H9 (cell line): ENCODE data around the gene SPDEF. TPM values are rescaled to one million over a fixed set of nuclear protein-coding genes. Genes with fewer than 3 reads are reported as not detected.

Experiments
- DNase-seq: peaks from one replicate; pipeline ENCODE4 v3.0.0-alpha.2; 2017
- H2AFZ ChIP-seq: one replicate; pipeline ENCODE4 v1.6.1; 2013; ENCODE audit warnings: mild to moderate bottlenecking, low read length, control low read depth, moderate library complexity
- H2AK5ac ChIP-seq: 2 replicates; pipeline ENCODE4 v1.6.1; 2013; ENCODE audit warnings: low read length, control low read depth, mixed read lengths; ENCODE audit not compliant: insufficient read length
- H2BK120ac ChIP-seq: one replicate; pipeline ENCODE4 v1.6.1; 2013; ENCODE audit warnings: low read depth, mild to moderate bottlenecking, low read length, control low read depth, inconsistent platforms; ENCODE audit not compliant: poor library complexity, severe bottlenecking
- H2BK12ac ChIP-seq: 2 replicates; pipeline ENCODE4 v1.6.1; 2013; ENCODE audit warnings: low read length, control low read depth, mixed read lengths, low read depth; ENCODE audit not compliant: insufficient read length
- H2BK15ac ChIP-seq: 2 replicates; pipeline ENCODE4 v1.6.1; 2013; ENCODE audit warnings: low read depth, low read length, control low read depth
- H2BK20ac ChIP-seq: one replicate; pipeline ENCODE4 v1.6.1; 2013; ENCODE audit warnings: low read depth, mild to moderate bottlenecking, low read length, control low read depth, inconsistent platforms; ENCODE audit not compliant: poor library complexity, severe bottlenecking
- H2BK5ac ChIP-seq: 2 replicates; pipeline ENCODE4 v1.6.1; 2013; ENCODE audit warnings: low read length, control low read depth, mixed read lengths; ENCODE audit not compliant: insufficient read length
- H3K14ac ChIP-seq: 2 replicates; pipeline ENCODE4 v1.6.1; 2013; ENCODE audit warnings: low read length, control low read depth; ENCODE audit not compliant: insufficient read depth
- H3K18ac ChIP-seq: 2 replicates; pipeline ENCODE4 v1.6.1; 2013; ENCODE audit warnings: low read depth, mild to moderate bottlenecking, mixed read lengths, low read length, control low read depth; ENCODE audit not compliant: insufficient read length
- H3K23ac ChIP-seq: 2 replicates; pipeline ENCODE4 v1.6.1; 2013; ENCODE audit warnings: low read length, control low read depth, mixed read lengths, low read depth; ENCODE audit not compliant: insufficient read length
- H3K23me2 ChIP-seq: 2 replicates; pipeline ENCODE4 v1.6.1; 2013; ENCODE audit warnings: low read depth, mild to moderate bottlenecking, mixed read lengths, low read length, control low read depth; ENCODE audit not compliant: insufficient read length, poor library complexity, severe bottlenecking
- H3K27ac ChIP-seq: 2 replicates; pipeline ENCODE4 v1.5.1; 2013; ENCODE audit warnings: low read length, control low read depth, mixed read lengths, low read depth; ENCODE audit not compliant: insufficient read length
- H3K27me3 ChIP-seq: 2 replicates; pipeline ENCODE4 v1.6.1; 2013; ENCODE audit warnings: low read length, control low read depth, inconsistent platforms; ENCODE audit not compliant: insufficient read depth
- H3K4ac ChIP-seq: 2 replicates; pipeline ENCODE4 v1.6.1; 2013; ENCODE audit warnings: low read depth, mild to moderate bottlenecking, control low read depth, inconsistent platforms, low read length, moderate library complexity
- H3K4me1 ChIP-seq: 2 replicates; pipeline ENCODE4 v1.6.1; 2013; ENCODE audit warnings: low read length, control low read depth, inconsistent platforms; ENCODE audit not compliant: insufficient read depth
- H3K4me2 ChIP-seq: 2 replicates; pipeline ENCODE4 v1.6.1; 2013; ENCODE audit warnings: low read length, control low read depth, mixed read lengths; ENCODE audit not compliant: insufficient read length, insufficient read depth
- H3K56ac ChIP-seq: 2 replicates; pipeline ENCODE4 v1.6.1; 2013; ENCODE audit warnings: low read depth, mild to moderate bottlenecking, mixed read lengths, low read length, control low read depth; ENCODE audit not compliant: insufficient read length
- H3K79me1 ChIP-seq: 2 replicates; pipeline ENCODE4 v1.6.1; 2013; ENCODE audit warnings: low read depth, mild to moderate bottlenecking, moderate library complexity, low read length, control low read depth, inconsistent platforms; ENCODE audit not compliant: insufficient read depth, poor library complexity, severe bottlenecking
- H3K79me2 ChIP-seq: 2 replicates; pipeline ENCODE4 v1.6.1; 2013; ENCODE audit warnings: low read length, control low read depth, inconsistent platforms; ENCODE audit not compliant: insufficient read depth
- H3K9ac ChIP-seq: 2 replicates; pipeline ENCODE4 v1.6.1; 2013; ENCODE audit warnings: low read length, control low read depth, mixed read lengths; ENCODE audit not compliant: insufficient read length; ENCODE audit errors: extremely low read depth
- H3K9me3 ChIP-seq: one replicate; pipeline ENCODE4 v1.6.1; 2013; ENCODE audit warnings: low read depth, low read length, inconsistent platforms; ENCODE audit not compliant: control insufficient read depth
- H3T11ph ChIP-seq: one replicate; pipeline ENCODE4 v1.6.1; 2013; ENCODE audit warnings: mild to moderate bottlenecking, low read length, control low read depth, inconsistent platforms
- H4K20me1 ChIP-seq: one replicate; pipeline ENCODE4 v1.6.1; 2013; ENCODE audit not compliant: control insufficient read depth, insufficient read length, insufficient read depth
- H4K5ac ChIP-seq: 2 replicates; pipeline ENCODE4 v1.6.1; 2013; ENCODE audit warnings: low read depth, mild to moderate bottlenecking, mixed read lengths, low read length, control low read depth; ENCODE audit not compliant: insufficient read length
- H4K8ac ChIP-seq: replicated peaks from 2 replicates; pipeline ENCODE4 v1.6.1; 2013; ENCODE audit warnings: low read length, control low read depth, mixed read lengths, low read depth; ENCODE audit not compliant: insufficient read length
- H4K91ac ChIP-seq: 2 replicates; pipeline ENCODE4 v1.6.1; 2013; ENCODE audit warnings: low read depth, mild to moderate bottlenecking, moderate library complexity, mixed read lengths, low read length, control low read depth; ENCODE audit not compliant: insufficient read length
- H3K27ac Mint-ChIP-seq, 3 experiments: 2 replicates in 2 of 3; 3 replicates in 1 of 3; pipeline ENCODE4 v1.8.0; 2020 to 2021; ENCODE audit warnings: mixed read lengths in 3 of 3, mild to moderate bottlenecking in 1 of 3, moderate library complexity in 1 of 3
- H3K27me3 Mint-ChIP-seq: 2 replicates; pipeline ENCODE4 v1.8.0; 2021; ENCODE audit warnings: low read depth, mild to moderate bottlenecking, moderate library complexity, mixed read lengths
- H3K36me3 Mint-ChIP-seq, 3 experiments: 2 replicates in 2 of 3; 3 replicates in 1 of 3; pipeline ENCODE4 v1.8.0; 2020 to 2021; ENCODE audit warnings: low read depth in 3 of 3, mixed read lengths in 3 of 3; ENCODE audit not compliant: insufficient read depth in 1 of 3
- H3K4me1 Mint-ChIP-seq, 2 experiments: 2 replicates each; pipeline ENCODE4 v1.8.0; 2020; ENCODE audit warnings: mixed read lengths in 2 of 2
- H3K4me3 Mint-ChIP-seq, 2 experiments: 2 replicates in 1 of 2; 3 replicates in 1 of 2; pipeline ENCODE4 v1.8.0; 2020 to 2021; ENCODE audit warnings: mild to moderate bottlenecking in 2 of 2, mixed read lengths in 2 of 2, moderate library complexity in 1 of 2
- H3K9me3 Mint-ChIP-seq, 2 experiments: 2 replicates in 1 of 2; 3 replicates in 1 of 2; pipeline ENCODE4 v1.8.0; 2020; ENCODE audit warnings: mild to moderate bottlenecking in 2 of 2, mixed read lengths in 2 of 2, moderate library complexity in 1 of 2
- CTCF ChIP-seq: fragments of 200-600 bp; sonication (generic); conservative IDR thresholded peaks from 3 replicates; pipeline ENCODE4 v1.8.0; 2021; ENCODE audit warnings: antibody characterized with exemption, mild to moderate bottlenecking
- WGBS: extraction: QIAGEN DNeasy Blood & Tissue Kit; methylation state at CpG from one replicate; pipeline ENCODE4 v1.1.7; 2013; ENCODE audit warnings: missing lambda C conversion rate, low lambda C conversion rate, mixed read lengths; ENCODE audit not compliant: insufficient read length; ENCODE audit errors: extremely low coverage; 5-methylcytosine and 5-hydroxymethylcytosine counted together
- total RNA-seq: library from RNA; stranded (reverse); gene quantifications from 2 replicates; pipeline ENCODE4 v1.2.1, GENCODE V29; 2021

Gene SPDEF
- total RNA-seq, 1 experiment from 2014 or later, result 0.15 TPM

GRCh38 chr6:34513646-34514045 is 42.5 kb downstream of the SPDEF start:
- Histone ChIP-seq H2BK15ac (no peak overlapping the region), H3K4ac (no peak overlapping the region), H2BK5ac (no peak overlapping the region), H3K56ac (no peak overlapping the region), H3K23ac (no peak overlapping the region), H3K23me2 (peaks cover 9% of the 10 kb centered on the region), H3K9ac (no peak overlapping the region), H2BK20ac (no peak overlapping the region), H4K8ac (no peak overlapping the region), H2BK12ac (no peak overlapping the region), H2AFZ (no peak overlapping the region), H3K14ac (no peak overlapping the region), H2BK120ac (no peak overlapping the region), H3K9me3 (no peaks in the 10 kb centered on the region), H3K27me3 (no peaks in the 10 kb centered on the region), H3K4me1 (peaks cover 1% of the 10 kb centered on the region; the same call in 1 of the 2 replicates), H3K79me1 (no peaks in the 10 kb centered on the region), H3K79me2 (no peaks in the 10 kb centered on the region), H4K20me1 (no peaks in the 10 kb centered on the region), H2AK5ac (no peak overlapping the region), H3T11ph (no peak overlapping the region), H3K4me2 (no peak overlapping the region), H4K91ac (no peak overlapping the region), H3K27ac (no peak overlapping the region), H4K5ac (no peak overlapping the region), H3K18ac (no peak overlapping the region)
- H3K9me3 Mint-ChIP-seq, result peaks cover 0 to 2% of the 10 kb centered on the region in 2 experiments; a peak in 2 of 5 replicates
- no peak for DNase-seq
- WGBS, result no CpG with 5 or more reads among the region's 4 CpGs
- no peak for TF ChIP-seq CTCF
- H3K27ac Mint-ChIP-seq, result no peak overlapping the region
- H3K36me3 Mint-ChIP-seq, result no peaks in the 10 kb centered on the region; a peak in 1 of 7 replicates
- peaks cover 19% of the 10 kb centered on the region for H3K27me3 Mint-ChIP-seq
- H3K4me3 Mint-ChIP-seq, result peak overlapping the region; percentile 69 to 86
- peaks cover 31 to 51% of the 10 kb centered on the region in 2 experiments for H3K4me1 Mint-ChIP-seq
